CD14-positive monocyte (primary cell): ENCODE measurements around the gene RCAN2. TPM values are rescaled to one million over a fixed set of nuclear protein-coding genes. Genes with fewer than 3 reads are reported as not detected.

Experiments used
- DNase-seq, 3 donors: peaks; one replicate each; pipeline ENCODE4 v3.0.0-alpha.2; 2011 to 2022
- H2AFZ ChIP-seq: 2 replicates; pipeline ENCODE4 v1.6.0; 2012; ENCODE audit warnings: mild to moderate bottlenecking, low read depth, low read length, inconsistent platforms; ENCODE audit not compliant: insufficient read depth, poor library complexity, severe bottlenecking
- H3K27ac ChIP-seq, 2 donors: 1 replicate in 1 of 2; 2 replicates in 1 of 2; pipeline ENCODE4 v1.5.1; 2012 to 2013; ENCODE audit warnings: low read length in 2 of 2, control low read depth in 1 of 2, inconsistent platforms in 1 of 2, low read depth in 1 of 2, mild to moderate bottlenecking in 1 of 2
- H3K27me3 ChIP-seq, 2 donors: one replicate each; pipeline versions ENCODE4 v1.6.0 to v1.6.1; 2011 to 2013; ENCODE audit warnings: low read length in 2 of 2; ENCODE audit not compliant: control insufficient read depth in 2 of 2, insufficient read depth in 2 of 2
- H3K36me3 ChIP-seq, 2 donors: replicated peaks in 1 of 2; 1 replicate in 1 of 2; 2 replicates in 1 of 2; pipeline versions ENCODE4 v1.5.1 to v1.6.1; 2012 to 2013; ENCODE audit warnings: low read length in 2 of 2, control low read depth in 1 of 2, inconsistent platforms in 1 of 2, mild to moderate bottlenecking in 1 of 2; ENCODE audit not compliant: insufficient read depth in 2 of 2, control insufficient read depth in 1 of 2
- H3K4me1 ChIP-seq, 2 donors: 1 replicate in 1 of 2; 2 replicates in 1 of 2; pipeline versions ENCODE4 v1.5.1 to v1.6.1; 2012 to 2013; ENCODE audit warnings: low read length in 2 of 2, control low read depth in 1 of 2, inconsistent platforms in 1 of 2, mild to moderate bottlenecking in 1 of 2, moderate library complexity in 1 of 2; ENCODE audit not compliant: insufficient read depth in 2 of 2, control insufficient read depth in 1 of 2
- H3K4me2 ChIP-seq: replicated peaks from 2 replicates; pipeline ENCODE3; 2012; ENCODE audit warnings: low read length, moderate library complexity, mild to moderate bottlenecking; ENCODE audit not compliant: poor library complexity, severe bottlenecking; ENCODE audit errors: extremely low read depth
- H3K4me3 ChIP-seq, 3 experiments: fragments of 200-600 bp in 1 of 3; sonication (generic) in 1 of 3; replicated peaks in 1 of 3; 1 replicate in 2 of 3; 2 replicates in 1 of 3; pipeline ENCODE4 v1.5.1; 2011 to 2013; ENCODE audit warnings: low read length in 3 of 3, mild to moderate bottlenecking in 3 of 3, control low read depth in 2 of 3, low read depth in 2 of 3, inconsistent platforms in 1 of 3, moderate library complexity in 1 of 3
- H3K79me2 ChIP-seq: 2 replicates; pipeline ENCODE4 v1.6.0; 2012; ENCODE audit warnings: mild to moderate bottlenecking, control low read depth, inconsistent platforms, low read length, moderate library complexity; ENCODE audit not compliant: insufficient read depth
- H3K9ac ChIP-seq: 2 replicates; pipeline ENCODE4 v1.6.0; 2017; ENCODE audit warnings: low read length, mild to moderate bottlenecking; ENCODE audit not compliant: insufficient read depth, poor library complexity, severe bottlenecking
- H3K9me3 ChIP-seq, 2 donors: replicated peaks in 1 of 2; 1 replicate in 1 of 2; 2 replicates in 1 of 2; pipeline versions ENCODE4 v1.5.1 to v1.6.1; 2012 to 2013; ENCODE audit warnings: low read length in 2 of 2, control low read depth in 1 of 2; ENCODE audit not compliant: control insufficient read depth in 1 of 2, insufficient read depth in 1 of 2
- H4K20me1 ChIP-seq: 2 replicates; pipeline ENCODE4 v1.6.0; 2012; ENCODE audit warnings: mild to moderate bottlenecking, low read length, control low read depth, moderate library complexity; ENCODE audit not compliant: insufficient read depth
- H3K27ac Mint-ChIP-seq, 7 donors: one replicate each; pipeline ENCODE4 v1.8.0; 2020; ENCODE audit warnings: mild to moderate bottlenecking in 7 of 7, mixed read lengths in 7 of 7, moderate library complexity in 6 of 7, inconsistent platforms in 2 of 7
- H3K27me3 Mint-ChIP-seq, 3 donors: one replicate each; pipeline ENCODE4 v1.8.0; 2021 to 2022; ENCODE audit warnings: low read depth in 3 of 3, mild to moderate bottlenecking in 3 of 3, mixed read lengths in 3 of 3, moderate library complexity in 3 of 3, inconsistent platforms in 1 of 3
- H3K36me3 Mint-ChIP-seq, 2 donors: one replicate each; pipeline ENCODE4 v1.8.0; 2020; ENCODE audit warnings: mixed read lengths in 2 of 2, inconsistent platforms in 1 of 2, mild to moderate bottlenecking in 1 of 2
- H3K4me1 Mint-ChIP-seq: one replicate; pipeline ENCODE4 v1.8.0; 2020; ENCODE audit warnings: mild to moderate bottlenecking, mixed read lengths
- H3K4me3 Mint-ChIP-seq, 2 donors: one replicate each; pipeline ENCODE4 v1.8.0; 2020; ENCODE audit warnings: mild to moderate bottlenecking in 2 of 2, mixed read lengths in 2 of 2, moderate library complexity in 1 of 2
- H3K9me3 Mint-ChIP-seq, 7 donors: one replicate each; pipeline ENCODE4 v1.8.0; 2020 to 2022; ENCODE audit warnings: mixed read lengths in 7 of 7, mild to moderate bottlenecking in 6 of 7, moderate library complexity in 6 of 7, inconsistent platforms in 2 of 7
- CTCF ChIP-seq: fragments of 200-600 bp; IDR thresholded peaks from one replicate; pipeline ENCODE4 v1.8.0; 2022; ENCODE audit warnings: antibody characterized with exemption, mild to moderate bottlenecking
- WGBS: methylation state at CpG from one replicate; pipeline ENCODE4 v1.1.5; 2013; ENCODE audit warnings: missing lambda C conversion rate; ENCODE audit not compliant: insufficient coverage; 5-methylcytosine and 5-hydroxymethylcytosine counted together
- intact Hi-C, 2 donors: fragments of 100-400 bp; cut with micrococcal nuclease; formaldehyde crosslinking; loops; one replicate each; pipeline versions ENCODE4 v1.15.0 to v1.15.1; 2023
- polyA plus RNA-seq, 3 donors: library from polyadenylated mRNA; depleted of rRNA in 1 of 3; unstranded in 2 of 3; stranded (reverse) in 1 of 3; fragments of 300-500 nt in 2 of 3; fragments of >200 nt in 1 of 3; fragmentation: Illumina TruSeq in 2 of 3; gene quantifications; 1 replicate in 2 of 3; 2 replicates in 1 of 3; pipeline ENCODE4 v1.2.3, GENCODE V29; 2012 to 2021

Gene RCAN2
- polyA plus RNA-seq, 3 donors, result not detected

- no peaks in the 10 kb centered on the region for H3K79me2 ChIP-seq
- Mint-ChIP-seq H3K9me3 (peaks cover 0 to 2% (median 0%) of the 10 kb centered on the region in 7 donors), H3K4me3 (no peak overlapping the region), H3K36me3 (no peaks in the 10 kb centered on the region), H3K27me3 (peaks cover 6 to 19% (median 15%) of the 10 kb centered on the region in 3 donors), H3K4me1 (peaks cover 9% of the 10 kb centered on the region), H3K27ac (peak overlapping the region in 1 of 7 donors; percentile 21)
- H4K20me1 ChIP-seq, result no peaks in the 10 kb centered on the region
- no peak overlapping the region for H2AFZ ChIP-seq
- no peak for DNase-seq
- peaks cover 4 to 13% of the 10 kb centered on the region in 2 donors for H3K27me3 ChIP-seq
- no peak for TF ChIP-seq CTCF
- no CpG with 5 or more reads among the region's 4 CpGs for WGBS
- intact Hi-C loops, result no loop called here
- H3K36me3 ChIP-seq, result no peaks in the 10 kb centered on the region
- H3K9me3 ChIP-seq, result no peaks in the 10 kb centered on the region
- H3K4me1 ChIP-seq, result peaks cover 8 to 9% of the 10 kb centered on the region in 2 donors
- H3K27ac ChIP-seq, result no peak overlapping the region
- H3K4me3 ChIP-seq, result no peak overlapping the region
- no peak overlapping the region for H3K9ac ChIP-seq
- H3K4me2 ChIP-seq, result no peak overlapping the region
These were observed 315.8 kb downstream of the RCAN2 start for GRCh38 chr6:46175446-46175845.

- H3K4me1 Mint-ChIP-seq, result peaks cover 12% of the 10 kb centered on the region
- Histone ChIP-seq H3K4me3 (no peak overlapping the region), H3K27ac (no peak overlapping the region), H3K9me3 (no peaks in the 10 kb centered on the region), H3K4me1 (peaks cover 11% of the 10 kb centered on the region in 2 donors), H3K9ac (no peak overlapping the region), H3K4me2 (no peak overlapping the region), H3K36me3 (no peaks in the 10 kb centered on the region), H3K27me3 (peaks cover 6 to 18% of the 10 kb centered on the region in 2 donors), H4K20me1 (no peaks in the 10 kb centered on the region), H3K79me2 (no peaks in the 10 kb centered on the region), H2AFZ (no peak overlapping the region)
- intact Hi-C loops, result no loop called here
- H3K4me3 Mint-ChIP-seq, result no peak overlapping the region
- peaks cover 0 to 3% (median 0%) of the 10 kb centered on the region in 7 donors for H3K9me3 Mint-ChIP-seq
- peaks cover 11 to 25% (median 19%) of the 10 kb centered on the region in 3 donors for H3K27me3 Mint-ChIP-seq
- DNase-seq, result no peak
- H3K27ac Mint-ChIP-seq, result no peak overlapping the region
- no CpG with 5 or more reads among the region's 3 CpGs for WGBS
- H3K36me3 Mint-ChIP-seq, result no peaks in the 10 kb centered on the region
- TF ChIP-seq CTCF, result no peak
These were observed 316.3 kb downstream of the RCAN2 start for GRCh38 chr6:46174904-46175303.
